Testis (tissue), 3 donors: ENCODE results near the gene LAD1. TPM values are rescaled to one million over a fixed set of nuclear protein-coding genes. Genes with fewer than 3 reads are reported as not detected.

Experiments
- DNase-seq: peaks from one replicate; pipeline ENCODE4 v3.0.0-alpha.2; 2019
- H3K27ac ChIP-seq, 2 donors: fragments of 200-600 bp; sonication (generic); one replicate each; pipeline ENCODE4 v1.5.1; 2019
- H3K27me3 ChIP-seq: fragments of 200-600 bp; sonication (generic); one replicate; pipeline ENCODE4 v1.5.1; 2019
- H3K36me3 ChIP-seq: fragments of 200-600 bp; sonication (generic); one replicate; pipeline ENCODE4 v1.5.1; 2017; ENCODE audit warnings: low read depth; ENCODE audit errors: missing control alignments
- H3K4me1 ChIP-seq: fragments of 200-600 bp; sonication (generic); one replicate; pipeline ENCODE4 v1.5.1; 2019
- H3K4me3 ChIP-seq, 2 donors: fragments of 200-600 bp; sonication (generic); one replicate each; pipeline ENCODE4 v1.5.1; 2017 to 2019
- H3K9me3 ChIP-seq: fragments of 200-600 bp; sonication (generic); one replicate; pipeline ENCODE4 v1.5.1; 2017
- CTCF ChIP-seq, 3 experiments: fragments of 450-650 bp in 2 of 3; fragments of 200-600 bp in 1 of 3; sonication (generic) in 1 of 3; IDR thresholded peaks; one replicate each; pipeline ENCODE4 v1.5.1; 2016 to 2019; ENCODE audit warnings: antibody characterized with exemption in 3 of 3, mild to moderate bottlenecking in 2 of 3, moderate library complexity in 1 of 3
- POLR2A ChIP-seq: fragments of 450-650 bp; IDR thresholded peaks from one replicate; pipeline ENCODE4 v1.6.1; 2017; ENCODE audit warnings: antibody characterized with exemption, mild to moderate bottlenecking, moderate library complexity
- WGBS, 2 donors: methylation state at CpG; one replicate each; pipeline ENCODE4 v1.1.5; 2018; 5-methylcytosine and 5-hydroxymethylcytosine counted together
- intact Hi-C: fragments of 100-400 bp; cut with DNase I; formaldehyde crosslinking; loops from one replicate; pipeline ENCODE4 v1.15.1; 2023; ENCODE audit warnings: low total_unique reads
- polyA plus RNA-seq: library from polyadenylated mRNA; stranded (reverse); fragments of 350-450 nt; fragmentation: Illumina TruSeq; extraction: RNeasy Lipid Tissue Mini Kit (QIAGEN cat#74804); gene quantifications from one replicate; pipeline ENCODE4 v1.2.3, GENCODE V29; 2014; ENCODE audit warnings: low read depth, low replicate concordance; ENCODE audit not compliant: insufficient read depth
- total RNA-seq, 2 donors: library from RNA; depleted of rRNA; stranded (reverse); fragments of >200 nt; gene quantifications; one replicate each; pipeline ENCODE4 v1.2.3, GENCODE V29; 2016

The LAD1 gene
- total and polyA plus RNA-seq, 3 donors from 2014 or later, result 0.37 to 1.2 (median 0.71) TPM

- H3K4me1 ChIP-seq, result no peaks in the 10 kb centered on the region
- WGBS, 2 donors, result 92 to 95% methylated on average over 7 of the region's 7 CpGs
- TF ChIP-seq POLR2A, result no peak
- TF ChIP-seq CTCF (IDR thresholded peaks at IDR 0.05), result no peak
- H3K9me3 ChIP-seq, result no peaks in the 10 kb centered on the region
- H3K4me3 ChIP-seq, result no peak overlapping the region
- no peaks in the 10 kb centered on the region for H3K27me3 ChIP-seq
- H3K27ac ChIP-seq, result no peak overlapping the region
- no peaks in the 10 kb centered on the region for H3K36me3 ChIP-seq
- intact Hi-C loops, result no loop called here
- DNase-seq, result no peak
These were observed 48.2 kb downstream of the LAD1 start for GRCh38 chr1:201350884-201351283.

GRCh38 chr1:201350361-201350725 is 48.8 kb downstream of the LAD1 start:
- intact Hi-C loops, result no loop called here
- DNase-seq, result no peak
- 54 to 57% methylated on average over 2 of the region's 2 CpGs for WGBS, 2 donors
- TF ChIP-seq CTCF (IDR thresholded peaks at IDR 0.05) (no peak), POLR2A (no peak)
- Histone ChIP-seq H3K4me3 (no peak overlapping the region), H3K27me3 (no peaks in the 10 kb centered on the region), H3K36me3 (no peaks in the 10 kb centered on the region), H3K4me1 (no peaks in the 10 kb centered on the region), H3K9me3 (no peaks in the 10 kb centered on the region), H3K27ac (no peak overlapping the region)

- Histone ChIP-seq H3K27me3 (no peaks in the 10 kb centered on the region), H3K9me3 (no peaks in the 10 kb centered on the region), H3K4me1 (no peaks in the 10 kb centered on the region), H3K27ac (no peak overlapping the region), H3K4me3 (no peak overlapping the region), H3K36me3 (no peaks in the 10 kb centered on the region)
- intact Hi-C loops, result no loop called here
- 81 to 88% methylated on average over 4 of the region's 4 CpGs for WGBS, 2 donors
- no peak for TF ChIP-seq POLR2A
- no peak for TF ChIP-seq CTCF (IDR thresholded peaks at IDR 0.05)
- DNase-seq, result no peak
These were observed 50.0 kb downstream of the LAD1 start for GRCh38 chr1:201349092-201349491.

GRCh38 chr1:201348211-201348566 is 50.9 kb downstream of the LAD1 start:
- intact Hi-C loops, result no loop called here
- no peaks in the 10 kb centered on the region for H3K36me3 ChIP-seq
- H3K27ac ChIP-seq, result no peak overlapping the region
- WGBS, 2 donors, result 53 to 61% methylated on average over 6 of the region's 6 CpGs
- DNase-seq, result peak; percentile 19
- H3K27me3 ChIP-seq, result no peaks in the 10 kb centered on the region
- no peak overlapping the region for H3K4me3 ChIP-seq
- H3K9me3 ChIP-seq, result no peaks in the 10 kb centered on the region
- TF ChIP-seq CTCF (IDR thresholded peaks at IDR 0.05) (peak in 1 of 3 experiments; percentile 33), POLR2A (no peak)
- no peaks in the 10 kb centered on the region for H3K4me1 ChIP-seq

- TF ChIP-seq CTCF (IDR thresholded peaks at IDR 0.05), result no peak
- no peak for TF ChIP-seq POLR2A
- no peak overlapping the region for H3K4me3 ChIP-seq
- H3K27me3 ChIP-seq, result no peaks in the 10 kb centered on the region
- no peaks in the 10 kb centered on the region for H3K36me3 ChIP-seq
- H3K27ac ChIP-seq, result no peak overlapping the region
- H3K9me3 ChIP-seq, result no peaks in the 10 kb centered on the region
- H3K4me1 ChIP-seq, result no peaks in the 10 kb centered on the region
- intact Hi-C loops, result no loop called here
- 54 to 73% methylated on average over 7 of the region's 7 CpGs for WGBS, 2 donors
- DNase-seq, result no peak
These were observed 51.5 kb downstream of the LAD1 start for GRCh38 chr1:201347498-201348210.
